ENCODE results near the gene ARMC6.
"Not testable (repeated sequence)": the region's sequence is repeated elsewhere in the genome, so short reads cannot be mapped to it uniquely, and the experiment has no call there.

The ARMC6 gene

DNA sequence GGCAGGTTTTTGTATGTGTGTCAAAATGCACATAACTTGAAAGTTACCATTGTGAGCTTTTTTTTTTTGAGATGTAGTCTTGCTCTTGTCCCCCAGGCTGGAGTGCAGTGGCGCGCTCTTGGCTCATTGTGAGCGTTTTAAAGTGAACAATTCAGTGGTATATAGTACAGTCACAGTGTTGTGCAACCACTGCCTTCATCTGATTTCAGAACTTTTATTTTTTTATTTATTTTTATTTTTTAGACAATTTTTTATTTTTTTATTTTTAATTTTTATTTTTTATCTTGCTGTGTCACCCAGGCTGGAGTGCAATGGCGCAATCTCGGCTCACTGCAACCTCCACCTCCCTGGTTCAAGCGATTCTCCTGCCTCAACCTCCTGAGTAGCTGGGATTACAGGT lies 45.4 kb downstream of the ARMC6 start:
- no peak for FAIRE-seq

GRCh38 chr19:19079571-19079970 lies 46.2 kb downstream of the ARMC6 start:
- FAIRE-seq: no peak

- FAIRE-seq: no peak
Measured at GRCh38 chr19:19081642-19082151, 48.3 kb downstream of the ARMC6 start.

DNA sequence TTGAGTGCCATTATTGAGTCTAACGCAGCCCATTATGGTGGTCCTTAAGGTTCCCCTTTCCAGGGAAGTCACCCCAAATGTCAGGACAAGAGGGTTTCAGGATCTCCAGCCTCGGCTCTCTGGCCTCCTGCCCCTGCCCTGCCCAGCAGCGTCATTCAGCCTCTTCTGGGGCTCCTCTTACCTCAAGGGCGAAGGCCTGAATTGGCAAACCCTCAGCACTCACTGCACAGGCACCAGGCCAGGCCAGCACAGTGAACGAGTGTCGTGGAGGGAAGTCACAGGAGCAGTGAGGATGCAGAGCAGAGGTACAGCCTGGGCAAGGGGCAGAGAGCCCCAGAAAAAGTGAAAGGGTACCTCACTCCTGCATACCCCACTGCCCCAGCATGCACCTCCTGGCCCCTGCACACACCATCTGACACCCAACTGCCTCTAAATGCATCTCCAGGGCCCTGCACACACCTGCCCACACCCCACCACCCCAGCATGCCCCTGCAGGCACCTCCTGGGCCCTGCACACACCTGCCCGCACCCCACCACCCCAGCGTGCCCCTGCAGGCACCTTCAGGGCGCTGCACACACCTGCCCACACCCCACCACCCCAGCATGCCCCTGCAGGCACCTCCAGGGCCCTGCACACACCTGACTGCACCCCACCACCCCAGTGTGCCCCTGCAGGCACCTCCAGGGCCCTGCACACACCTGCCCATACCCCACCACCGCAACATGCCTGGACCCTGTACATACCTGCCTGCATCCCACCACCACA lies 50.2 kb downstream of the ARMC6 start:
- FAIRE-seq: no peak

DNA sequence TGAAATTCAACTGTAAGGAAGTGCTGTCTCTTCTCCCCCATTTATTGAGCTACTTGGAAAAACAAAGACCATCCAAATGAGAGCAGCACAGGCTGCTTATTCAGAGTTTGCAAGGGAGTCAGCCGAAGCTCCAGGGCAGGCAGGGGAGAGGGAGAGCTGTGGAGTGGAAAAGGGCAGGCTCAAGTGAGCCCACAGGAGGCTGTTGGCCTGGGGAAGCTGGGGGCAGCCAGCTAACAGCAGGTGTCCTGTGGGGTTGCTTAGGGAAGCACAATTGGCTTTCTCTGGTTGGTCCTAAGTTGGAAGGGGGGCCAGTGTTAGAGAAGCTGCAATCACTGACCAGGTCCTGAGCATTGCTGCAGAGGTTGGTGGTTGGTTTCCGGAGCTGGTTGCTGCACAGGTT lies 54.3 kb downstream of the ARMC6 start:
- FAIRE-seq: no peak

DNA sequence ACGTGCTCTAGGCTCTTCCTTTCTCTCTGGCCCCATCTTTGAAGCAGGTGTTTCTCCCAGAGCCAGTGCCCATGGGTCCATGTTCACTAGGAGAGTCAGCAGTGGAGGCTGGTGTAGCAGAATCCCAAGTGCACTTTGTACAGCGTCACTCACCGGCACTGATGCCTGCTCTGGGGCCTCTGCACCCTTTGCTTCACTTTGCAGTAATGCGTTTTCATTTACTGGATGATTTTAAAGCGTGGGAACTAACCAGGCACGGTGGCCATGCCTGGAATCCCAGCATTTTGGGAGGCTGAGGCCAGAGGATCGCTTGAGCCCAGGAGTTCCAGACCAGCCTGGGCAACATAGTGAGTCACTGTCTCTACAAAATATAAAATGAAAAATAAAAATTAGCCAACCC lies 61.1 kb downstream of the ARMC6 start:
- no peak for FAIRE-seq

DNA sequence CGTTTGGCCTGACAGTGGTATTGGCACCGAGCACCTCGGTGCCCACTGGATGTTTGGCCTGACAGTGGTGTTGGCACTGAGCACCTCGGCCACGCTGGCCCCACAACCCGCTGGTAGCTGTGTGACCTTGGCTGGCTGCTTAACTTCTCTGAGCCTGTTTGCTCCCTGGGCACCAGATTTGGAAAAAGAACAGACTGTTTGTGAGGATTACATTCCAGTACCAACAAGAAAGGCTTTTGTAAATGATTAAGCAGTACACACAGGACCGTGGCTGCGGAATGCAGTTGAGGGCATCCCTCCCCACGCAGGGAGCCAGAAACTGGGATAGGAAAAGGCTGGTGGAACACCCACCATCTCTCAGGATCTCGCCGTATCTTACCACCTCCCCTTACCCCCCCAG lies 62.3 kb downstream of the ARMC6 start:
- FAIRE-seq: no peak

DNA sequence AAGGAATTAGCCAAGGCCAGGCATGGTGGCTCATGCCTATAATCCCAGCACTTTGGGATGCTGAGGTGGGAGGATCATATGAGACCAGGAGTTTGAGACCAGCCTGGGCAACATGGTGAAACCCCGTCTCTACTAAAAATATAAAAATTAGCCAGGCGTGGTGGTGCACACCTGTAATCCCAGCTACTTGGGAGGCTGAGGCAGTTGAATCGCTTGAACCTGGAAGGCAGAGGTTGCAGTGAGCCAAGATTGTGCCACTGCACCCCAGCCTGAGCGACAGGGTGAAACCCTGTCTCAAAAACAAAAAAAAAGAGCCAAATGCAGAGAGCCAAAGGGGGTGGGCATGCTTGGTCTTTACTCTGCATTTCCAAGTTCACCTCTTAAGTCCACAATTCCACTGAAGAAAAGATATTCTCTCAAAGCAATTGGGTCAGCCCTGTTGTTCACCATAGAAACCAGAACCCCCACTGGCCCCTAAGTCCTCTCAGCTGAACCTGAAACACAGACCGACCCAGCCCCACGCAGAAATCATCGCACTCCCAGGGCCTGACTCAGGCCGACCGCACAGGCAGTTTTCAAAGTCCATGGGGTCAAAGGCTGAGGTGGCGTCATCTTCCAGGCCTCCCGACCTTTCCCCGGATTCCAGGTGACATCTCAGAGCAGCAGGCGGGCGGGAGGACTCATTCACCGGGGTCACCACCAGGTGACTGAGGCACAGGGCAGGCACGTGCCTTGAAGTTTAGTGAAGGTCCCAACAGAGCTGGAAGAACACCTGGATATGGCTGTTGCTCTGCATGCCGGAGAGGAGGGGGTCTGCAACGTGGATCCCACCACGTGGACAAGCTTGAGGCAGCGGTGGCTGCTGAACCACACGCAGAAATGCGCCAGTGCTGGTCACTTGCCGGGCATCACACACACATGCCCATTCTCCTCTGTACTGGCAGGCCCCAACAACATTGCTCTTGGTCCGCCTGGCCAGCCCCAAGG lies 63.5 kb downstream of the ARMC6 start:
- no peak for FAIRE-seq

DNA sequence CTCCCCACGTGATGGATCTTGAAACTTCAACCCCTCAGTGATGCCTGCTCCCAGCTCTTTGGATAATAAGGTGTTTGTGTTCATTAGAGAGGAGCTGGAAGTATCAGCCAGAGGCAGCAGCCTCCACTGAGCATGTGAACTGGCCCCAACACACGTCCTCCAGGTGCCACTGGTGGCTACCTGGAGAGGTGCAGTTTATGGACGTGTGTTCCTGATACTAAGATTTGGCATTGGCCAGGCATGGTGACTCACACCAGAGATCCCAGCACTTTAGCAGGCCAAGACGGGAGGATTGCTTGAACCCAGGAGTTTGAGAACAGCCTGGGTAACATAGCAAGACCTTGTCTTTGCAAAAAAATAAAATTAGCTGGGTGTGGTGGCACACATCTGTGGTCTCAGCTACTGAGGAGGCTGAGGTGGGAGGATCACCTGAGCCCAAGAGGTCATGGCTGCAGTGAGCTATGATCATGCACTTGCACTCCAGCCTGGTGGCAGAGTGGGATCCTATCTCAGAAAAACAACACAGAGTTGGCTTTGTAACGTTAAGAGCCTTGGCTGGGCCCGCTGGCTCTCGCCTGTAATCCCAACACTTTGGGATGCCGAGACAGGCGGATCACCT lies 64.8 kb downstream of the ARMC6 start:
- FAIRE-seq: no peak

GRCh38 chr19:19098703-19099632 lies 65.6 kb downstream of the ARMC6 start:
- no peak for FAIRE-seq

- no peak for FAIRE-seq
Measured at GRCh38 chr19:19101540-19101939, 68.1 kb downstream of the ARMC6 start.

GRCh38 chr19:19102566-19102965 lies 69.2 kb downstream of the ARMC6 start:
- not testable (repeated sequence) for FAIRE-seq

DNA sequence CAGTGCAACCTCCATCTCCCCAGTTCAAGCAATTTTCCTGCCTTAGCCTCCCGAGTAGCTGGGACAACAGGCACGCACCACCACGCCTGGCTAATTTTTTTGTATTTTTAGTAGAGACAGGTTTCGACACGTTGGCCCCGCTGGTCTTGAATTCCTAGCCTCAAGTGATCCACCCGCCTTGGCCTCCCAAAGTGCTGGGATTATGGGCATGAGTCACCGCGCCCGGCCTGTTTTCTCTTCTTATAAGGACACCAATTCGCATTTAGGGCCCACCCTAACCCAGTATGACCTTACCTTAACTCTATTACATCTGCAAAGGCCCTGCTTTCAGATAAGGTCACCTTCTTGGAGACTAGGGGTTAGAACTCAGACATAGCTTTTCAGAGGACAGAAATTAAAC lies 69.8 kb downstream of the ARMC6 start:
- FAIRE-seq: no peak

DNA sequence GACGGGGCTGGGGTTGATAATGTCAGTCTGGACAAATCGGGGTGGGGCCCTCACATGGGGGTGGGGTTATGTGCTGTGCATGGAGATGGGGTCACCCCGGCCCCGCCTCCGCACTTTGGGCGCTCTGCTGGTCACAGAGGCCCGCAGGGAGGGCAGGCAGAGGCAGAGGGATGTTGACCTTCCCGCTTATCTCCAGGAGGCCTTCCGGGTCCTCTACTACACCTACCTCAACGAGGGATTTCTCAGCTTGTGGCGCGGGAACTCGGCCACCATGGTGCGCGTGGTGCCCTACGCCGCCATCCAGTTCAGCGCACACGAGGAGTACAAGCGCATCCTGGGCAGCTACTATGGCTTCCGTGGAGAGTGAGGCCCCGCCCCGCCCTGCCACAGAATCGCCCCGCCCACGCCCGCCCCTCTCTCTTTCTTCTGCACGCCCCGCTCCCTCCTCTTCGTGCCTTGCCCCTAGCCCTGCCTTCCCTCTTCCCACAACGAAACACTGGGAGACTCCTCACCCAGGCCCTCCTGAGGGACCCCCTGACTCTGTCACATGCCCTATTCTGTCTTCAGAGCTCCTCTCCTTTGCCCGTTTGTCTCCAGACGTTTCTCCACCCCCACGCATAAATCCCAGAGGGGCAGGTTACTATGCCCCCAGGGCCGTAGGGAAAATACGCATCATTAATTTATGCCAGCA lies 72.1 kb downstream of the ARMC6 start:
- no peak for FAIRE-seq

GRCh38 chr19:19106056-19106551 lies 72.7 kb downstream of the ARMC6 start:
- FAIRE-seq: no peak

GRCh38 chr19:19106938-19107337 lies 73.5 kb downstream of the ARMC6 start:
- not testable (repeated sequence) for FAIRE-seq

DNA sequence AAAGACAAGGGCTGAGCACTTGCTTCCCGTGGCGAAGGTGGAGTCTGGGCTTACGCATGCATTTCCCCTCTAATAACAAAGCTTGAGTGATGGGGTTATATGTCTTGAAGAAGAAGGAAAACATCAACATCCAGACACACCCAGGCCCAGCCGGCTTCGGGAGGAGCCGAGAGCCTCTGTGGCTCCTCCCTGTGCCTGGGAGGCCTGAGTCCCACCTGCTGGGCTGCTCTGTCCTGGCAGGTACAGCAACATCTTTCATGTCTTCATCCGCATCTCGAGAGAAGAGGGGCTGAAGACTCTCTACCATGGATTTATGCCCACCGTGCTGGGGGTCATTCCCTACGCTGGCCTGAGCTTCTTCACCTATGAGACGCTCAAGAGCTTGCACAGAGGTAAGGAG lies 74.3 kb downstream of the ARMC6 start:
- no peak for FAIRE-seq
